ENCODE measurements around the gene SDCCAG8. TPM values are rescaled to one million over a fixed set of nuclear protein-coding genes. Genes with fewer than 3 reads are reported as not detected.

The SDCCAG8 gene
- total and polyA plus RNA-seq, 2 of the 8 experiments (the other 6 are each of a cell fraction or from before 2014, with no cell fraction given) = 15.6 to 21.0 TPM

- no peak overlapping the region for H2BK15ac ChIP-seq (ENCODE audit: low read length)
- H3K79me1 ChIP-seq (ENCODE audit: low read depth, low read length) = no peaks in the 10 kb centered on the region
- H2BK12ac ChIP-seq (ENCODE audit: low read depth, low read length) = no peak overlapping the region
- H4K5ac ChIP-seq (ENCODE audit: insufficient read length, low read depth, low read length) = no peak overlapping the region
- H3K27me3 ChIP-seq (replicated peaks in 1 of 4; ENCODE audit: control insufficient read depth in 3 of 4, extremely low read depth in 1 of 4, insufficient read depth in 3 of 4, low read length in 3 of 4) = no peaks in the 10 kb centered on the region
- H3K23ac ChIP-seq (ENCODE audit: insufficient read length) = no peak overlapping the region
- FAIRE-seq (no peak), DNase-seq (ENCODE audit: low read depth in 1 of 2, low spot score in 2 of 2) (no peak)
- H3K4ac ChIP-seq (replicated peaks; ENCODE audit: insufficient read length, low read depth, low read length) = no peak overlapping the region
- no peaks in the 10 kb centered on the region for H4K20me1 ChIP-seq (replicated peaks in 1 of 2; ENCODE audit: control insufficient read depth in 1 of 2, insufficient read depth in 2 of 2, low read length in 2 of 2)
- H3K27ac ChIP-seq (ENCODE audit: low read depth, low read length) = no peak overlapping the region
- no peak overlapping the region for H3K56ac ChIP-seq (replicated peaks; ENCODE audit: insufficient read length, low read depth, low read length)
- H3K4me2 ChIP-seq (ENCODE audit: insufficient read depth in 1 of 2, low read depth in 2 of 2, low read length in 2 of 2) = no peak overlapping the region
- H3K18ac ChIP-seq (ENCODE audit: extremely low read depth, low read length) = no peak overlapping the region
- no peak overlapping the region for H2BK5ac ChIP-seq (ENCODE audit: low read depth, low read length)
- H3K9ac ChIP-seq (replicated peaks in 1 of 4; ENCODE audit: extremely low read depth in 1 of 4, low read depth in 3 of 4, low read length in 3 of 4) = no peak overlapping the region
- H3K4me3 ChIP-seq (ENCODE audit: extremely low read depth in 1 of 4, insufficient read depth in 2 of 4, low read depth in 3 of 4, low read length in 4 of 4) = no peak overlapping the region
- TF ChIP-seq TBP (IDR thresholded peaks at IDR 0.05; ENCODE audit: low read depth, low read length) (no peak), FOSL1 (IDR thresholded peaks at IDR 0.05; ENCODE audit: insufficient read depth, low read depth, low read length) (no peak), TAF1 (IDR thresholded peaks at IDR 0.05; ENCODE audit: low read depth, low read length) (no peak), KDM5A (IDR thresholded peaks at IDR 0.05; ENCODE audit: low read length) (no peak), CTCF (IDR thresholded peaks at IDR 0.05; ENCODE audit: control extremely low read depth in 1 of 3, insufficient read depth in 1 of 3, low read depth in 1 of 3, low read length in 3 of 3) (no peak), TCF12 (IDR thresholded peaks at IDR 0.05; ENCODE audit: low read depth, low read length) (no peak), HDAC2 (IDR thresholded peaks at IDR 0.05; ENCODE audit: borderline replicate concordance in 1 of 2, low read depth in 2 of 2, low read length in 2 of 2) (no peak), POLR2AphosphoS5 (IDR thresholded peaks at IDR 0.05; ENCODE audit: low read depth, low read length) (no peak), JUND (IDR thresholded peaks at IDR 0.05; ENCODE audit: low read length) (no peak), E2F6 (IDR thresholded peaks at IDR 0.05) (no peak), CHD1 (IDR thresholded peaks at IDR 0.05; ENCODE audit: low read depth, low read length) (no peak)
- no peaks in the 10 kb centered on the region; a peak in 2 of 8 replicates for H3K36me3 ChIP-seq (ENCODE audit: control insufficient read depth in 2 of 4, insufficient read depth in 4 of 4, low read length in 3 of 4)
- H3K23me2 ChIP-seq (ENCODE audit: low read depth, low read length) = no peaks in the 10 kb centered on the region
- ChIA-PET POLR2A (ENCODE audit: partially characterized antibody) (no interaction called here), CTCF (ENCODE audit: partially characterized antibody) (no interaction called here)
- H3K9me3 ChIP-seq (ENCODE audit: insufficient read depth in 2 of 2, low read depth in 1 of 2, low read length in 1 of 2) = no peaks in the 10 kb centered on the region
- H2BK20ac ChIP-seq (ENCODE audit: low read length) = no peak overlapping the region
- no peak overlapping the region; the same call in 1 of the 2 replicates for H4K8ac ChIP-seq (ENCODE audit: extremely low read depth, insufficient read depth, low read length)
- no peaks in the 10 kb centered on the region for H3K79me2 ChIP-seq (ENCODE audit: control insufficient read depth in 1 of 2, insufficient read depth in 2 of 2, low read length in 2 of 2)
- H3K4me1 ChIP-seq (replicated peaks in 1 of 4; ENCODE audit: control insufficient read depth in 3 of 4, insufficient read depth in 4 of 4, low read length in 3 of 4) = no peaks in the 10 kb centered on the region
- H2BK120ac ChIP-seq (replicated peaks; ENCODE audit: low read depth, low read length) = no peak overlapping the region
- H2AK5ac ChIP-seq (ENCODE audit: low read depth, low read length) = no peak overlapping the region
- H3K14ac ChIP-seq (ENCODE audit: insufficient read length) = no peak overlapping the region
- 98% methylated on average over 18 of the region's 18 CpGs; no CpG with 5 or more reads in 1 of the 2 experiments for WGBS, 2 experiments (ENCODE audit: extremely low coverage in 1 of 2, insufficient coverage in 1 of 2, insufficient read length in 1 of 2, insufficient replicate concordance in 2 of 2, low coverage in 1 of 2, low lambda C conversion rate in 2 of 2, missing lambda C conversion rate in 1 of 2)
- no peak overlapping the region for H2AFZ ChIP-seq (ENCODE audit: low read length)
- no peak overlapping the region for H4K91ac ChIP-seq (replicated peaks; ENCODE audit: insufficient read length, low read length)
Observed at GRCh38 chr1:243332440-243332839, 76.6 kb downstream of the SDCCAG8 start.

Data from H1 (cell line).